Stimulated activated CD8-positive, alpha-beta memory T cell treated with anti-CD3 and anti-CD28 coated beads, Interleukin-7, amount 100 ng/mL, for 4 hours (primary cell): Measurements from ENCODE around the gene ADCY10.

Source experiments
- DNase-seq, 2 donors: peaks; one replicate each; pipeline ENCODE4 v3.0.0-alpha.2; 2020; ENCODE audit warnings: low read depth in 2 of 2

Gene ADCY10

DNA sequence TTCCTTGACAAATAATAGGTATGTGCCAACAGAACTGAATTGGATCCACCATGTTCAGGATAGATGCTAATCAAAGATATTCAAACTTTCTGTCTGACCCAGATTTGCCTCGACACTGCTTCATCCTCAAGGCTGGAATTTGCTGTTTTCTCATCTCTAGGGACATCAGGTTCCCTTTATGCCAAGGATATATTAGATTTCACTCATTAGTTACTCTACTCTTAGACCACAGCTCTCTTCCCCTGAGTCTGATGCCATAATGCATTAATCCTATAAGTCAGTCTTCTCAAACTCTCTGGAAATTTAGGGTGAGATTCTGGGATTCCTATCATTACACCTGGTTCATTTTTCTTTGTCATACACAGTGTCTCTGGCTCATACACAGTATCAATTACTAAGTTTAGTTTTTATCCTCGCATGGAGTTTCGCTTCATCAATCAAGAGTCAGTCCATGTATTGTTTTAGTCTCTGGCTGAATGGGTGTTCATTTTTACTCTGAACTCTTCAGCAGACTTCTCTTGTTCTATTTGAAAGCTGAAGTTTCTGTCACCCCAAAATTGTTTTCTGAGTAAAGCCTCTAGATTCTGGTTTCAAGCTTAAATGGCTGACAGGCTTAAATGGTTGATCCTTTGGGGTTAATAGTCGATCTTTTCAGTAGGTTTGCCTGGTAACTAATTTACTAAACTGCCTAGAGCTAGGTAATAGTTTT is 13.3 kb upstream of the ADCY10 start:
- no peak for DNase-seq

DNA sequence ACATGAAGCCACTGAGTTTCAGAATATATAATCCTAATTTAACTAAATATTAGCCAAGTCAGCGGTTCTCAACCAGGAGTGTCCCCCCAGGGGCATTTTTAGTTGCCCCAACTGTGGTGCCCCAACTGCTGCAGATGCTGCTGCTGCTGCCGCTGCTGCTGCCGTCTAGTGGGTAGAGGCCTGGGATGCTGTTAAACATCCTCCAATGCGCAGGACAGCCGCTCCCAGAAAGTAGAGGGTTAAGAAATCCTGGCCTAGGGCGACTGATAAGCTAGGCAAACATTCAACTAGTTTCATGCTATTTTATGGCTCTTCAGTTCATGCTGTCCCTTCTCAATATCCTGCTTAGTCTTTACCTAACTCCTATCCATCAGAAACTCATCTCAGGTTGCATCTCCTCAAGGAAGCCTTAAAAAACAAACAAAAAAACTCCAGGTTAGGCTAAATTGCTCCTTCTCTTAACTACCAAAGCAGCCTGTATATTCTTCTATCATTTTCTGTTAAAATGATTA is 12.6 kb upstream of the ADCY10 start:
- no peak for DNase-seq

DNA sequence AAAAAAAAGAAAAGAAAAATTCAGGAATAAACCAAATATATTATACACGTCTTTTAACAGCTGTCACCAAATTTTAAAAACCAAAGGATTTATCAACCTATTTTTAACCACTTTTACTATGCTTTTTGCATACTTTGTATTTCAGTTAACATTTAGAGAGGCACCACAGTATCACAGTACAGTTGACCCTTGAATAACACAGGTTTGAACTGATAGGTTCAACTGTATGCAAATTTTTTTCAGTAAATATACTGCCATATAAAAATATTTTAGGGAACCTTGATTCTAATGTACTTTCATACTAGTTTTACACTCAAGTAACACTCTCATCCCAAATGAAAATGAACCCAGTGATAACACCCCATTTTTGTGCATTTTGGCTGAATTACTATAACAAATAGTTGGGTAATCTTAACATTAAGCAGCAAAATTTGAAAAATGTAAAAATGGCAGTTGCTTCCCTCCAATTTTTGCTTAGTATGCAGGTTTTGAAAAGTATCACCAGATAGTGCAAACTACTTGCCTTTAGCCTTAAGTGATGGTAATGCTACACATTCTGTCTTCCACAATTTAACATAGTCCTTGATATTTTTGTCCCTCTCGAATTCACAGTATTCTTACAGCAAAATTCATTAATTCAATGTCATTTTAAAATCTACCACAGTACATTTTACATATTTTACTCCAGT is 10.8 kb upstream of the ADCY10 start:
- DNase-seq: no peak

GRCh38 chr1:167924102-167924501 is 10.2 kb upstream of the ADCY10 start:
- no peak for DNase-seq

DNA sequence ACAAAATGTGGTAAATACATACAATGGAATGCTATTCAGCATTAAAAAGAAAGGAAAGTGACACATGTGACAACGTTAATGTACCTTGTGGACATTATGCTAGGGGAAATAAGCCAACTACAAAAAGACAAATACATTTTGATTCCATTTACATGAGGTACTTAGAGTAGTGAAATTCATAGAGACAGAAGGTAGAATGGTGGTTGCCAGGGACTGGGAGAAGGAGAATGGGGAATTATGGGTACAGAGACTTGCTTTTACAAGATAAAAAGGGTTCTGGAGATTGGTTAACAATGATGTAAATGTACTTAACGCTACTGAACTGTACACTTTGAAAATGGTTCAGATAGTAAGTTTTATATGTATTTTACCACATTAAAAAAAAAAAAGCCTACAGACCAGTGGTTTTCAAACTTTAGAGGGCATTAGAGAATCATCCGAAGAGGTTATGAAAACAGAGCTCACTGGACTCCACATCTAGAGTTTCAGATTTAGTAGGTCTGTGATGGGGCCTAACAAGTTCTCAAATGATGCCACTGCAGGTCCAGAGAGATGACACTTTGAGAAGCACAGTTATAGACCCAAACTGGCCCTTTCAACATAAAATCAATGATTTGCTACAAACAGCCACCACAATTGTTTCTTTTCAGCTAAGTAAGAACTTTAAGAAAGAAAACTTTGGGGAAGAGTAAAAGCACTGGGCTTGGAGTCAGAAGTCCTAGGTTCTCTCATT is 9.6 kb upstream of the ADCY10 start:
- no peak for DNase-seq

- no peak for DNase-seq
Observed at GRCh38 chr1:167922611-167923074, 8.7 kb upstream of the ADCY10 start.

DNA sequence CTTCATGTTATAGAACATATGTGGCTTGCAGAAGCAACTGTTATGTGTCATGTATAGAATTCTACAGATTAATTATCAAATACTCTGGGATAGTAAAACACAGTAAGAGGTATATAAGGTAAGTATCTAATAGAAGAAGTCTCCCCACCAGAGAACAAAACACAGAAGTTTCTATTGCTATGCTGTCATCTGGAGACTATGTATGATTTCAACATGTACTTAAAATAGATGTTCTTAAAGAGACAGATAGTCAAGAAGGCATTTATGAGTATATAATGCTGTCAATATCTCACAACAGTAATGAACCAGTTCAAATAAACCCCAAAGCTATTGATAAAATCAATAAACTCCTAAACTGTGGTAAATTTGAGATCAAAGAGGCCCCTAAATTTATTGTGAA is 8.1 kb upstream of the ADCY10 start:
- DNase-seq: no peak

DNA sequence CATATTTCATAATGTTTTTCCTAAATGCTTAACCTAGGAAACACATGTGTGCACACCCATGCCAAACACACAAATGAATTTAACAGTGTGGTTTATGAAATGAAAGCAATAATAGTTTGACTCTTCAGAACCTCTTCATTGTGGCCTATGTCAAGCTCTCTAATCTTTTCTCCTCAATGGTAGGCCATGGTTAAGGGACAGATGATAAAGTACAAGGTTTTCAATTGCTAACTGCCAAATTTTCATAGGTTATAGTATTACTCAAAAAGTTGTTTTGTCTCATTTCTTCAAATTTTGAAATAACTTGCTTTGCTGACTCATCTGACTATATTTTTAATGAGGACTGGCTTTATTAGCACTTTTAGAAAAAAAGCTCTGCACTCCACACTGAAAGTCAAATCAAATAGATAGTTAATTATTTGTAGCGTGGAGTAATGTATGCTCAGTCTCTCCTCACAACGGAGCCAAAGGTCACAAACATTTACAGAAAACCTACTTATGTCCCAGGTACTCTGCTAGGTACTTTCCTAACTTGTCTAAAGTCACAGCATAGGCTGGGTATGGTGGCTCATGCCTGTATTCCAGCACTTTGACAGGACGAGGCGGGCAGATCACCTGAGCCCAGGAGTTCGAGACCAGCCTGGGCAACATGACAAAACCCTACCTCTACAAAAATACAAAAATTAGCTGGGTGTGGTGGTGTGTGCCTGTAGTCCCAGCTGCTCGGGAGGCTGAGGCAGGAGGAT is 3.0 kb upstream of the ADCY10 start:
- no peak for DNase-seq

DNA sequence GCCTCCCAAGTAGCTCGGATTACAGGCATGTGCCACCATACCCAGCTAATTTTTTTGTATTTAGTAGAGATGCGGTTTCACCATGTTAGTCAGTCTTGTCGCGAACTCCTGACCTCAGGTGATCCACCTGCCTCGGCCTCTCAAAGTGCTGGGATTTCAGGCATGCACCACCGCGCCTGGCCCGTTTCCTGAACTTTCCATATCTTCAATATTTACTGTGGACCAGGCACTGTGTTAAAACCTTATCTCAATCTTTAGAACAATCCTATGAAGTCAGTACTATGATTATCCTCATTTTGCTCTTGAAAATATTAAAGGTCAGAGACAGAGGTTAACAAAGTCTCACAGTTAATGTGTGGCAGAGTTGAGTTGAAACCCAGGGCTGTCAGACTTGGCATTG is 1.6 kb upstream of the ADCY10 start:
- no peak for DNase-seq

GRCh38 chr1:167912294-167912693 is 1.6 kb downstream of the ADCY10 start:
- no peak for DNase-seq

- DNase-seq: no peak
Observed at GRCh38 chr1:167911413-167911812, 2.5 kb downstream of the ADCY10 start.

DNA sequence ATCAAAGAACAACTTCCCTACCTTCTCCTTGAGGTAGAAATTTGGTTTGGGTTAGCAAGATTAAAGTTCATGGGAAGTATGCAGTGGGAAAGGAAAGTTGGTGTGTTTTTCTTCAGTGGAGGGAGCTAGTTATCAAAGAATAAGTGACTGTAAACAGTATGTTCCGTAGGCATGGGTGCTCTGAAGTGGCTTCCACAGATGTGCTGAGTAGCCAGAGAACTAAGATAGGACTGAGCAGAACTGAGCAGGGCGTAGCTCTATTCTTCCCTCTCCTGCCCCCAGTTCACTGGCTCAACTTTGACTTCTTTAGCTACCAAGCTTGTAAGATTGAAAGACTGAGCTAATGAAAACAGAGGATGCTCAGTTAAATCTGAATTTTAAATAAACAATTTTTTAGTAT is 3.4 kb downstream of the ADCY10 start:
- DNase-seq: no peak

DNA sequence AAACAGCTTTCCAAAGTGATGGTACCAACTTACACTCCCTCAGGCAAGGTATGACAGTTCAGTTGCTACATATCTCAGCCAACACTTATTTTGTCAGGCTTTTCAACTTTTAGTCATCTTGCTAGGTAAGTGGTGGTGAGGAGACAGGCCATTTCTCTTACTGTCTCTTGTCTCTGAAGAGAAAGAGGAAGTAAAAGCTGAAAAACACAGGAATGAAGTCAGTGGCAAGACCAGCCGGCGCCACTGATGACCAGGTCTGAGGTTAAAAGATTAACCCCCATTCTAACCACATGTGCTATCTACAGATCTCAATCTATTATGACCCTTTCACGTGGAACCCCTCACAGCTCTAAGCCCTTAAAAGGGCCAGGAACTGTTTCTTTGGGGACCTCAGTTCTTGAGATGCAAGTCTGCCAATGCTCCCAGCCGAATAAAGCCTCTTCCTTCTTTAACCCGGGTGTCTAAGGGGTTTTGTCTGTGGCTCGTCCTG is 4.2 kb downstream of the ADCY10 start:
- no peak for DNase-seq

- no peak for DNase-seq
Observed at GRCh38 chr1:167905671-167906070, 8.3 kb downstream of the ADCY10 start.

DNA sequence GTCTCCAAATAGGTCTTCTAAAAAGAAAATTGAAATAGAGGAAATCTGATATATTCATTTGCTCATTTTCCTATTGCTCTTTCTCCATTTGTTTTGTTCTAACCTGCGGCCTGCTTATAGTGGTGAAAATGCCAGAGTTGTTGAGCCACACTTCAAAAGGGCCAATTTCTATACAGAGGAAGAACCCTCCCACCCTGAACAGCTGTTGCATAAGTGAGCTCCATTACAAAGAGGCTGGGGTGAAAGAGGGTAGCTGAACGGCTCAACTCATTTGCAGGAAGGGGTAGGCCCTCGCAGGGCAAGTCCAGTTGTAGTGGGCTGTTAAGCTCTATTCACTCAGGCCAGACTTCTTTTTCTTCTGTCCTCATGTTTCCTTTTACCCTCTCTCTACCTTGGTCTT is 8.8 kb downstream of the ADCY10 start:
- no peak for DNase-seq

GRCh38 chr1:167904652-167905130 is 9.2 kb downstream of the ADCY10 start:
- DNase-seq: no peak

DNA sequence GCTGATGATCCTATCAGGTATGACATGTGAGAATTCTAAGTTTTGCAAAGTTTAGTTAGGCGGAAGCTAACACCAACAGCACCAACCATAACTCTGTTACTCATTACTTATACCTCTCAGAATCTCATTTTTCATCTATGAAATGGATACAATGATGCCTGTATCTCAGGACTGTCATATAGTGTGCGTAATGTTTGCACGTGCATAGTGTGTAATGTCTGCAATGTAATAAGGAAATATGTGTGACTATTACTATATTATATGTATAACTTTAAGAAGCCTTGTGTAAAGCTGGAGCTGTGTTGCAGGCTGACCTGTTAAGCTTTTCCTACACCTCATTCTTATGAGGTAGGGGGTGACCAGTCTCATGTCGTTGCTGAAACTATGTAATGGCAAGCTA is 13.0 kb downstream of the ADCY10 start:
- no peak for DNase-seq

GRCh38 chr1:167899253-167899681 is 14.7 kb downstream of the ADCY10 start:
- no peak for DNase-seq

- DNase-seq: no peak
Observed at GRCh38 chr1:167898578-167899222, 15.2 kb downstream of the ADCY10 start.

- no peak for DNase-seq
Observed at GRCh38 chr1:167893798-167894197, 20.1 kb downstream of the ADCY10 start.

- no peak for DNase-seq
Observed at GRCh38 chr1:167890400-167890799, 23.5 kb downstream of the ADCY10 start.
